ACHN (cell line): ENCODE measurements around the gene SHCBP1L.

Source experiments
- DNase-seq: peaks from one replicate; pipeline ENCODE4 v3.0.0-alpha.2; 2015
- in situ Hi-C: cut with HindIII; loops from 2 replicates; pipeline ENCODE4 v1.10.0; 2017; ENCODE audit warnings: low sequenced_read_pairs, low pct_ligation_motif_present, low pct_unique_long_range_greater_than_20kb

SHCBP1L gene

DNA sequence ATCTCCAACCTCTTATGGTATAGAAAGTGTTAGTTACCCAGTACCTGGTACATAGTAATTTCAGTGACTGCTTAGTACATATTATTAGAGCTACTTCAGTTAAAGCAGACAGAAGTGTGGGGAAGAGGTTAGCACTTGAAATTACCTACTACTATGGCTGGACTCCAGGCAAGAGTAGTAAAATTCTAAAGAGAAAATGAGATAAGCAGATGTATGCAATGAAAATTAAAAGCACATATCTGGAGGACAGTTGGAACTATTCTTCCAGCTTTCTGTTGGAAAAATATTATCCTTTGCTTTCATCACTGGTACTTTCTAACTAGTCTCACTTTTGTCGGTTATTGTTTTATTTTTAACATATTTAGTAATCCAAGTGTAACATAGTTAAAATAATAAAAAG, 90.1 kb downstream of the SHCBP1L start:
- in situ Hi-C loops = no loop called here
- DNase-seq = no peak

GRCh38 chr1:182861994-182862393, 91.0 kb downstream of the SHCBP1L start:
- in situ Hi-C loops = no loop called here
- DNase-seq = no peak

DNA sequence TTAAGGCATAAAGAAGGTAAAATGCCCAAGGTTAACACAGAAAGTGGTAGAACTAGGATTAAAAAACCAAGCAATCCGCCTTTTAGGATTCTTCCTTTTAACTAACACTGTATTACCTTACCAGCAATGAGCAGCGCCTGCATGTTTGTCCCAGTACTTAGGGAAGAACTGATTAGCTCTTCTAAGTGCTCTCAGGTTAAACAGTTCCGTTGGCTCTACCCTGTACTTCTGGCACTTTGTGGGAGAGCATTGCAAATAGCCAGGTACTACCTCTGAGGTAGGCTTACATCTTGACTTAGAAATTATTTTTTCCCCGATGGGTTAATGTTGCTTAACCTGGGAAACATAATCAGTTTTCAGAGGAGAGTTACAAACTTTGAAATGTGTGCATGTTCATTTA, 92.3 kb downstream of the SHCBP1L start:
- DNase-seq = no peak
- in situ Hi-C loops = no loop called here

- no peak for DNase-seq
- in situ Hi-C loops = no loop called here
Observed at GRCh38 chr1:182857212-182857611, 95.8 kb downstream of the SHCBP1L start.

DNA sequence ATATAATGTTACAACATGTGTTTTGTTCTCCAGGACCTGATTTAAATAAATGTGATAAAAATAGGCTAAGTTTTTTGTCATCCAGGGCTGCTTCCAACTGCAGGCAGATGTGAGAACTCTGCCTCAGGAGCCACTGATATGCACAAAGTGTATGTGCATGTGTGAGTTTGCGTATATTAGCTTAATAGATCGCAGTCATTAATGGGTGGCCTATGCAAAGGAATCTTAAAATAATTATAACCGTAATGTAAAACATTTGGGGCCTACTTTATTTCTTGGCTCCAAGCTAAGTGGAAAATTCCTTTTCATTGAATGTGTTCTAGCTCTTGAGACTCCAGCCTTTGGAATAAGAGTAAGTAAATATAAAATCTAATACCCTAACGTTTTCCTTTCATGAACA, 97.1 kb downstream of the SHCBP1L start:
- in situ Hi-C loops = no loop called here
- DNase-seq = no peak

DNA sequence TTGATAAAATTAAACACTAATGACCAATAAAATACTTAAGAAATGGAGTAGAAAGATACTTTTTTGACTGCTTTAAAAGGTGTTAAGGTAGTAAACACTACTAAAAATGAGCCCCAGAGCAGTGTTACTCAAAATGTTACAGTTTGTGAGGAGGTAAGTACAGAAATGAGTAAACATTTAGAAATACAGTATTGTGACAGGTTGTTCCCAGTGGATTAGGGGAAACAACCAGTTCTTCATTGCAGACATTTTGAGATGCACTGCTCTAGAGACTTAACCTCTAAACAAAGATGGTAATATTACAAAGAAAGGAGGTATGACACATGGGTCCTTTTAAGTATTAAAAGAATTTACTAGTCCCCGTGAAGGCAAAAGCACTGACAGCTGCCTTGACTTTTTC, 101.1 kb downstream of the SHCBP1L start:
- no peak for DNase-seq
- in situ Hi-C loops = no loop called here

- in situ Hi-C loops = no loop called here
- DNase-seq = no peak
Observed at GRCh38 chr1:182850319-182850718, 102.6 kb downstream of the SHCBP1L start.
